MCF 10A (cell line): ENCODE data around the gene ARL6. TPM values are rescaled to one million over a fixed set of nuclear protein-coding genes. Genes with fewer than 3 reads are reported as not detected.

Experiments used
- BruUV-seq: library from RNA; stranded (reverse); fragments of 400-500 nt; replicated peaks from 2 replicates; lab custom pipeline; 2021; lab: Mats Ljungman, UMichigan
- CTCF ChIA-PET: fragments of 300-600 bp; sonication (Branson Sonifier 250); formaldehyde crosslinking; extraction: SDS; loops from one replicate; lab custom pipeline; 2021; ENCODE audit warnings: antibody characterized with exemption, inconsistent platforms; lab: Yijun Ruan, JAX
- POLR2A ChIA-PET: fragments of 300-600, 350-650 bp; sonication (Branson Sonifier 250); formaldehyde crosslinking; extraction: SDS; loops from one replicate; lab custom pipeline; 2020; ENCODE audit warnings: antibody characterized with exemption, inconsistent platforms; lab: Yijun Ruan, JAX
- DNase-seq: peaks from one replicate; pipeline ENCODE4 v3.0.0-alpha.2; 2018; ENCODE audit not compliant: unreplicated experiment
- H3K27ac Mint-ChIP-seq: one replicate; pipeline ENCODE4 v1.8.0; 2022; ENCODE audit warnings: mild to moderate bottlenecking, low read depth, mixed read lengths; ENCODE audit not compliant: unreplicated experiment
- H3K27me3 Mint-ChIP-seq: one replicate; pipeline ENCODE4 v1.8.0; 2022; ENCODE audit warnings: mixed read lengths; ENCODE audit not compliant: insufficient read depth, unreplicated experiment
- H3K36me3 Mint-ChIP-seq: one replicate; pipeline ENCODE4 v1.8.0; 2022; ENCODE audit warnings: mild to moderate bottlenecking, moderate library complexity, mixed read lengths; ENCODE audit not compliant: insufficient read depth, unreplicated experiment
- H3K4me1 Mint-ChIP-seq: one replicate; pipeline ENCODE4 v1.8.0; 2022; ENCODE audit warnings: mixed read lengths; ENCODE audit not compliant: insufficient read depth, unreplicated experiment
- H3K4me3 Mint-ChIP-seq: one replicate; pipeline ENCODE4 v1.8.0; 2022; ENCODE audit warnings: mild to moderate bottlenecking, moderate library complexity, mixed read lengths; ENCODE audit not compliant: unreplicated experiment
- H3K9me3 Mint-ChIP-seq: one replicate; pipeline ENCODE4 v1.8.0; 2022; ENCODE audit warnings: mixed read lengths; ENCODE audit not compliant: unreplicated experiment
- intact Hi-C: fragments of 100-400 bp; cut with micrococcal nuclease; formaldehyde crosslinking; loops from 2 replicates; pipeline ENCODE4 v1.14.1; 2022
- total RNA-seq: library from RNA; stranded (reverse); gene quantifications from 2 replicates; pipeline ENCODE4 v1.2.3, GENCODE V29; 2022
- TF ChIP-seq, protein P1 (sequence below): fragments of 200-600 bp; IDR thresholded peaks from one replicate; pipeline ENCODE4 v1.8.0; 2022; ENCODE audit warnings: antibody characterized with exemption, mild to moderate bottlenecking; ENCODE audit not compliant: unreplicated experiment

Gene ARL6
- total RNA-seq, 1 experiment from 2014 or later = 4.7 TPM

DNA sequence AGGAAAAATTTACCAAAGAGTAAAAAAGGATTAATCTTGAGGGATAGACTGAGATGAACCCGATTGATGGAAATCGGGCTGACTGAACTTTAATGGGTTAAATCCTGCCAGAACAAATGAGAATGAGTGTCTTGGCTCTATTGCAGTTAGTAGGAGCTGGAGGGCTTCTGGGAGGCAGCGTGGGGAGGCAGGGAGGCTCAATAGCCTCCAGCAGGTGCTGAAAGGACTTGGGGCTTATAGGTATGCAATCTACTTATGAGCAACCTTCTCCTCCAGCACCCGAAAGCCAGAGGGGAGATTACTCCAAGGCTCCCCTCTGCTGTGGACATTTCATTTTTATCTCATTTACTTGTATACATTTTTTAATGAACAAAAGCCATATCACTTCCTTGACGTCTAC is 56.2 kb downstream of the ARL6 start:
- Mint-ChIP-seq H3K9me3 (no peaks in the 10 kb centered on the region), H3K4me1 (peaks cover 22% of the 10 kb centered on the region), H3K27ac (no peak overlapping the region), H3K4me3 (peak overlapping the region; percentile 91), H3K27me3 (no peaks in the 10 kb centered on the region), H3K36me3 (no peaks in the 10 kb centered on the region)
- intact Hi-C loops = no loop called here
- TF ChIP-seq, protein P1, sequence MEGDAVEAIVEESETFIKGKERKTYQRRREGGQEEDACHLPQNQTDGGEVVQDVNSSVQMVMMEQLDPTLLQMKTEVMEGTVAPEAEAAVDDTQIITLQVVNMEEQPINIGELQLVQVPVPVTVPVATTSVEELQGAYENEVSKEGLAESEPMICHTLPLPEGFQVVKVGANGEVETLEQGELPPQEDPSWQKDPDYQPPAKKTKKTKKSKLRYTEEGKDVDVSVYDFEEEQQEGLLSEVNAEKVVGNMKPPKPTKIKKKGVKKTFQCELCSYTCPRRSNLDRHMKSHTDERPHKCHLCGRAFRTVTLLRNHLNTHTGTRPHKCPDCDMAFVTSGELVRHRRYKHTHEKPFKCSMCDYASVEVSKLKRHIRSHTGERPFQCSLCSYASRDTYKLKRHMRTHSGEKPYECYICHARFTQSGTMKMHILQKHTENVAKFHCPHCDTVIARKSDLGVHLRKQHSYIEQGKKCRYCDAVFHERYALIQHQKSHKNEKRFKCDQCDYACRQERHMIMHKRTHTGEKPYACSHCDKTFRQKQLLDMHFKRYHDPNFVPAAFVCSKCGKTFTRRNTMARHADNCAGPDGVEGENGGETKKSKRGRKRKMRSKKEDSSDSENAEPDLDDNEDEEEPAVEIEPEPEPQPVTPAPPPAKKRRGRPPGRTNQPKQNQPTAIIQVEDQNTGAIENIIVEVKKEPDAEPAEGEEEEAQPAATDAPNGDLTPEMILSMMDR = no peak
- no peak for DNase-seq
- no TSS peak for BruUV-seq
- CTCF ChIA-PET = interaction anchor here (0.6 to 2.7 kb wide), 8 partner anchors 9 to 209 kb away, joined by 3 to 15 read pairs (median 4); no protein-coding TSS in a partner anchor
- POLR2A ChIA-PET = interaction anchor here (0.7 to 4.4 kb wide), 13 partner anchors 9 to 201 kb away, joined by 3 to 64 read pairs (median 5); partner anchors contain the start of genes ARL6 and RIOX2

DNA sequence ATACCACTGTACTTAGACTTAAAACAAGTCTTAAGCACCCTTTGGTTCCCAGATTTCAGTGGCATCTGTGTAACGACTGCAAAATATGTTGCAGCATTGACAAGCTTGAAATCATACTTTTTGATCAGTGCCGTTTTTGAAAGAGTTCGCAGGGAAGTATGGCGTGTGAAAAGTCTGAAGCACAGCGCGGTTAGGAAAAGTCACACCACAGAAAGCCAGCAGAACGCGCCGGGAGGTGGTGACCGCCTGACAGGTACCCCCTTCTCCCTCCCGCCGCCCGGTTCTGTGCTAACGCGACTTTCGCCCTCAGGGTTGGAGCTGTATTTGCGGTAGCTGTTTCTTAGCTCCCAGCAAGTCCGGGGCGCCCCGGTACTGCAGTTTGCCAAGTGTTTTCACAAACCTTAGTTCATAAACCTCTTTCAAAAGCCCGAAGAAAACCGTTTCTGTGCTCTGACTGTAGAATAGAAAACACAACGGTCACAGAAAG is 56.8 kb downstream of the ARL6 start:
- Mint-ChIP-seq H3K4me1 (peaks cover 22% of the 10 kb centered on the region), H3K4me3 (peak overlapping the region; percentile 91), H3K36me3 (no peaks in the 10 kb centered on the region), H3K27me3 (no peaks in the 10 kb centered on the region), H3K9me3 (no peaks in the 10 kb centered on the region), H3K27ac (no peak overlapping the region)
- intact Hi-C loops = no loop called here
- ChIA-PET CTCF (interaction anchor here (0.6 to 2.7 kb wide), 16 partner anchors 8 to 1487 kb away, joined by 3 to 15 read pairs (median 4); no protein-coding TSS in a partner anchor), POLR2A (interaction anchor here (0.7 to 4.4 kb wide), 22 partner anchors 9 to 206 kb away, joined by 3 to 64 read pairs (median 4); partner anchors contain the start of gene RIOX2)
- TF ChIP-seq, protein P1 = no peak
- no TSS peak for BruUV-seq
- DNase-seq = no peak

DNA sequence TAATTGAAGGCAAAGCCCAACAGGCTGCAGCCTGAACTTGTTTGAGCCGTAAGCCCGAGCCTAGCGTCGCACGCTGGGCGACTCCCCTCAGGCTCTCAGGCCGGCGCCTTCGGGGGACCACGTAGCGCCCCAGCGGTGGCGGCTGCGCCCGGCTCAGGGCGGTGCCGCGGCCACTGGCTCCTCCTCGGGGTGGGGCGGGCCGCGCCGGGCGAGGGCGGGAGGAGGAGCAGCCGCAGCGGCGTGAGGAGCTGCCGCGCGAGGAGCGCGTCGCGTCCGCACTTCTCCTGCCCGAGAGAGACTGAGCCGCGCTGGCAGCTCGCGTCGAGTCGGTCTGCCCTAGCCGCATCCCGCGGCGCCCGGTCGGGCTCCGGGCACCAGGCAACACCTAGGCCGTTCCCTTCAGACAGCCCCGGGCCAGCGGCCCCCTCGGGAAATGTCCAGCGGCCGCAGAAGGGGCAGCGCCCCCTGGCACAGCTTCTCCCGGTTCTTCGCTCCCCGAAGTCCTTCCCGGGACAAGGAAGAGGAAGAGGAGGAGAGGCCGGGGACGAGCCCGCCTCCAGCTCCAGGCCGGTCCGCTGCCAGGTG is 57.3 kb downstream of the ARL6 start, which contains the start of gene CRYBG3:
TSS of gene CRYBG3 (plus strand) at position 238 of the 585 bp plus-strand sequence. CDS start at position 434, 196 bp downstream.
- BruUV-seq = no TSS peak
- Mint-ChIP-seq H3K9me3 (no peaks in the 10 kb centered on the region), H3K36me3 (no peaks in the 10 kb centered on the region), H3K27ac (peak within 1 kb of the TSS; percentile 81), H3K27me3 (no peaks in the 10 kb centered on the region), H3K4me3 (peak within 1 kb of the TSS; percentile 91), H3K4me1 (peaks cover 22% of the 10 kb centered on the region)
- intact Hi-C loops = loop anchor here (1.0 to 2.0 kb wide), 3 partner anchors 50 to 149 kb away; no protein-coding TSS in a partner anchor
- DNase-seq = peak; percentile 78
- CTCF ChIA-PET = interaction anchor here (0.5 to 2.7 kb wide), 20 partner anchors 10 to 1488 kb away, joined by 3 to 15 read pairs (median 3); no protein-coding TSS in a partner anchor
- TF ChIP-seq, protein P1 = no peak
- POLR2A ChIA-PET = interaction anchor here (0.6 to 4.4 kb wide), 24 partner anchors 10 to 206 kb away, joined by 3 to 64 read pairs (median 4); partner anchors contain the start of genes ARL6 and RIOX2

DNA sequence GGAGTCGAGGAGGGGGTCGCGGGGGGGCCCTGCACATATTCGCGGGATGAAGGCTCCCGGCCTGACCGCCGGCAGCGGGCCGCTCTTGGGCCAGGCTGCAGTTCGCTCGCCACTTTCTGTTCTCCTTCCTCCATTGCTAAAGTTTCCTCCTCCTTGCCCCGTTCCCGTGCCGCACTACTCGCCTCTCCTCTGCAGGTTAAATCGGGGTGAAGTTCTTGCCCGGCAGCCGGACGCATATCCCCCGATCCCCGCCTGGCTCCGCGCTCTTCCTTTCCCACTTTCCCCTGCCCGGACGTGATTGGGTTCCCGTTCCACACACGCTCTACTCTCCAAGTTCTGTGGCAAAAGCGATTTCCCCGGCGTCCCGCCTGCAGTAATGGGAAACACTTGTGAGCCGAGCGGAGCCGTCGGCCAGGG is 57.8 kb downstream of the ARL6 start:
- no TSS peak for BruUV-seq
- intact Hi-C loops = loop anchor here (1.0 to 2.0 kb wide), 3 partner anchors 50 to 149 kb away; no protein-coding TSS in a partner anchor

More for the DNA sequence above, 57.8 kb downstream of the ARL6 start:
- ChIA-PET POLR2A (interaction anchor here (0.6 to 4.4 kb wide), 22 partner anchors 10 to 205 kb away, joined by 3 to 64 read pairs (median 6); partner anchors contain the start of genes ARL6 and RIOX2), CTCF (interaction anchor here (0.5 to 2.4 kb wide), 19 partner anchors 10 to 200 kb away, joined by 3 to 11 read pairs (median 4); no protein-coding TSS in a partner anchor)
- Mint-ChIP-seq H3K27ac (peak overlapping the region; percentile 81), H3K36me3 (no peaks in the 10 kb centered on the region), H3K4me1 (peaks cover 22% of the 10 kb centered on the region), H3K27me3 (no peaks in the 10 kb centered on the region), H3K9me3 (no peaks in the 10 kb centered on the region), H3K4me3 (peak overlapping the region; percentile 91)
- DNase-seq = peak; percentile 53
- TF ChIP-seq, protein P1 = no peak
